NB4 (cell line): ENCODE results near the gene MRPL36.

Source experiments
- DNase-seq: peaks from one replicate; pipeline ENCODE4 v3.0.0; 2010; ENCODE audit warnings: low read depth
- H3K4me3 ChIP-seq: one replicate; pipeline ENCODE4 v1.5.1; 2011; ENCODE audit warnings: mild to moderate bottlenecking, low read depth, low read length, moderate library complexity
- MYC ChIP-seq: IDR thresholded peaks from 2 replicates; pipeline ENCODE4 v1.6.1; 2011; ENCODE audit warnings: low read depth, low read length
- POLR2A ChIP-seq: IDR thresholded peaks from 2 replicates; pipeline ENCODE4 v1.6.1; 2011; ENCODE audit warnings: mild to moderate bottlenecking; ENCODE audit not compliant: insufficient read length; ENCODE audit errors: extremely low read depth
- TF ChIP-seq, protein P1 (sequence below): IDR thresholded peaks from one replicate; pipeline ENCODE4 v1.5.1; 2012; ENCODE audit warnings: low read depth, low read length
- TF ChIP-seq, protein P2 (sequence below): IDR thresholded peaks from 2 replicates; pipeline ENCODE4 v1.6.1; 2011; ENCODE audit warnings: low read depth, low read length

MRPL36 gene

DNA sequence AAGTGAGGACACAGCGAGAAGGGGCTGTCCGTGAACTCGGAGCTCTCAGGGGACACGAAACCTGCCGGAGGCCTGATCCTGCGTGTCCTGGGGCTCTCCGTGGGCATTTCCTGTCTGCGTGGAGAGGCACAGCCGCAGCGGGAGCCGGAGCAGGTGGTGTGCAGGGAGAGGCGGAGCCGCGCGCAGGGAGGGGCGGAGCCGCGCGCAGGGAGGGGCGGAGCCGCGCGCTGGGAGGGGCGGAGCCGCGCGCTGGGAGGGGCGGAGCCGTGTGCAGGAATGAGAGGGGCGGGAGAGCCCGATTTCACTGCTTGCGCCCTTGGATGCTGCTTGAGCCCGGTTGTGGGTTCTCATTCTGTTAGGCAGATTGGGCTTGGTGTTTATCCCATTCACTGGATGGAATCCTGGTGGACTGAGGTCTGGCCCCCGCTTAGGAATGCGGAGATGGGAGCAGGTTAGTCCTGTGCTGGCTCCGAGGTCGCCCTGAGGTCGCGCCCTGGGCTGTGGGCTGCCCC is 28.3 kb upstream of the MRPL36 start:
- no peak for DNase-seq
- TF ChIP-seq, protein P1, sequence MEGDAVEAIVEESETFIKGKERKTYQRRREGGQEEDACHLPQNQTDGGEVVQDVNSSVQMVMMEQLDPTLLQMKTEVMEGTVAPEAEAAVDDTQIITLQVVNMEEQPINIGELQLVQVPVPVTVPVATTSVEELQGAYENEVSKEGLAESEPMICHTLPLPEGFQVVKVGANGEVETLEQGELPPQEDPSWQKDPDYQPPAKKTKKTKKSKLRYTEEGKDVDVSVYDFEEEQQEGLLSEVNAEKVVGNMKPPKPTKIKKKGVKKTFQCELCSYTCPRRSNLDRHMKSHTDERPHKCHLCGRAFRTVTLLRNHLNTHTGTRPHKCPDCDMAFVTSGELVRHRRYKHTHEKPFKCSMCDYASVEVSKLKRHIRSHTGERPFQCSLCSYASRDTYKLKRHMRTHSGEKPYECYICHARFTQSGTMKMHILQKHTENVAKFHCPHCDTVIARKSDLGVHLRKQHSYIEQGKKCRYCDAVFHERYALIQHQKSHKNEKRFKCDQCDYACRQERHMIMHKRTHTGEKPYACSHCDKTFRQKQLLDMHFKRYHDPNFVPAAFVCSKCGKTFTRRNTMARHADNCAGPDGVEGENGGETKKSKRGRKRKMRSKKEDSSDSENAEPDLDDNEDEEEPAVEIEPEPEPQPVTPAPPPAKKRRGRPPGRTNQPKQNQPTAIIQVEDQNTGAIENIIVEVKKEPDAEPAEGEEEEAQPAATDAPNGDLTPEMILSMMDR = no peak
- TF ChIP-seq MYC (no peak), POLR2A (no peak)
- TF ChIP-seq, protein P2, sequence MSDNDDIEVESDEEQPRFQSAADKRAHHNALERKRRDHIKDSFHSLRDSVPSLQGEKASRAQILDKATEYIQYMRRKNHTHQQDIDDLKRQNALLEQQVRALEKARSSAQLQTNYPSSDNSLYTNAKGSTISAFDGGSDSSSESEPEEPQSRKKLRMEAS = no peak
- H3K4me3 ChIP-seq = no peak overlapping the region

DNA sequence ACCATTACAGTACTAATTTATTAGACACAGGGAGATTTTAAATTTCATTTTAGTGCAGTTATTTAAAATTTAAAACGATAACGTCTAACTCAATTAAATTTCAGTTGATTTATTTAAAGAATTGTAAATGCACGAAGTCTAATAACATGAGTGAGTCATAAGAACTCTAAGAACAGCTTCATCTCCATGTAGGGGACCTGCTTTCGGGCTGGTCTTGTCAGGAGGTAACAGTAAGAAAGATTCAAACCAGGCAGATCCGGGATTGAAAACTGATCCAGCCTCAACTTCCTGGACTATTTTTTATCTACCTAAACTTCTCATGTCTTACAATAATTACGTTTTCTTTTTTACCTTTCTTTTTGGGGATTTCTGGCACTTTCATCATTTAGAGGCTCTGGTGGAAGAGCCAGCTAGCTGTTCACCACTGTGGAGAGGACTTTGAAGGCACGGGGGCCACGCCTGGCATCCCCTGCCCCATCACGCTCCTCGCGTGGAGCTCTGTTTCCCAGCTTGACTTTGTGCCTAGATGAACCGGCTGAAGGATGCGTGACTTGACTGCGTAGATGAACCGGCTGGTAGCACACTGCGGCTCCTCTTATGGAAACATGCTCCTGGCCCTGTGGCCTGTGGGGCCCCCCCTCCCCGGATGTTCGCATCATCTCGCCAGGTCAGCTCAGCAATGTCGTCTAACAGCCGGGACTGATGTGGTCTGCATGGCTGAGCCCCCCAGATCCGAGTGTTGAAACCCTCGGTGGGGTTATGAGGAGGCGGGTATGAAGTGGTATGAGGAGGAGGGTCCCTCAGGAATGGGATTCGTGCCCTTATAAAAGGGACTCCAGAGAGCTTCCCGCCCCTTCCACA is 27.6 kb upstream of the MRPL36 start:
- TF ChIP-seq, protein P2 = no peak
- TF ChIP-seq, protein P1 = no peak
- TF ChIP-seq POLR2A (no peak), MYC (no peak)
- H3K4me3 ChIP-seq = no peak overlapping the region
- no peak for DNase-seq

DNA sequence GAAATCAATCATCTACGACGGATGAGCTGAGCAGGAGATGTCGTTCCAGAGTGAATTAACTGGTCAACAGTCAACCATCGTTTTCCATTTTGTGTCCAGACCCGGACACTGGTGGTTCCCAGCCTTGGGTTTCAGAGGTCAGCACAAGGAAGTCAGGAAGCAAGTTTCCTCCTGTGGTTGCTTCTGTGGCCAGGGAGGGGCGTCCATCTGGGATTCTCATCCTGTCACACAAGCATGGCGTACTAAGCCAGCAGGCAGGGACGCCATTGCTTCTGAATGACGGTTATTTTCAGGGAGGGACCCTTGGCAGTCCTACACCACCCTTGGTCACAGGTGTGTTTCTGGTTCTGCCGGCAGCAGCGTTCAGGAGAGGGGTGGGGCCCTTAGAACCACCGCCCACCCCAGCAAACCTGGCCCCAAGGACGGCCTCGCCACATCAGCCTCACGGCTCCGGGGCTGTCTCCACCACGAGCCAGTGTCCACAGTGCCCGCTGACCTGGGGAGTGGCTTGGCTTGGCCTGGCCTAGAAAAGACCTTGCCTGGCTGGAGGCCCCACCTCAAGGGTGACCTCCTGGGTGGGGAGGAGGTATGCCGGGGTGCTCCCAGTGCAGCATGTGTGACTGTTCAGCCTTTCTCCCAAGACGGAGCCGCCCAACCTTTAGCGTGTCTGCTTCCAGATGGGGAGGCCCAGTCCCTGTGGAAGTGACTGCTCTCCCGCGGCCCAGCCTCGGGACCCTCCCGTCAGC is 26.8 kb upstream of the MRPL36 start:
- H3K4me3 ChIP-seq = no peak overlapping the region
- no peak for DNase-seq
- TF ChIP-seq MYC (no peak), POLR2A (no peak)
- TF ChIP-seq, protein P1 = no peak
- TF ChIP-seq, protein P2 = no peak

DNA sequence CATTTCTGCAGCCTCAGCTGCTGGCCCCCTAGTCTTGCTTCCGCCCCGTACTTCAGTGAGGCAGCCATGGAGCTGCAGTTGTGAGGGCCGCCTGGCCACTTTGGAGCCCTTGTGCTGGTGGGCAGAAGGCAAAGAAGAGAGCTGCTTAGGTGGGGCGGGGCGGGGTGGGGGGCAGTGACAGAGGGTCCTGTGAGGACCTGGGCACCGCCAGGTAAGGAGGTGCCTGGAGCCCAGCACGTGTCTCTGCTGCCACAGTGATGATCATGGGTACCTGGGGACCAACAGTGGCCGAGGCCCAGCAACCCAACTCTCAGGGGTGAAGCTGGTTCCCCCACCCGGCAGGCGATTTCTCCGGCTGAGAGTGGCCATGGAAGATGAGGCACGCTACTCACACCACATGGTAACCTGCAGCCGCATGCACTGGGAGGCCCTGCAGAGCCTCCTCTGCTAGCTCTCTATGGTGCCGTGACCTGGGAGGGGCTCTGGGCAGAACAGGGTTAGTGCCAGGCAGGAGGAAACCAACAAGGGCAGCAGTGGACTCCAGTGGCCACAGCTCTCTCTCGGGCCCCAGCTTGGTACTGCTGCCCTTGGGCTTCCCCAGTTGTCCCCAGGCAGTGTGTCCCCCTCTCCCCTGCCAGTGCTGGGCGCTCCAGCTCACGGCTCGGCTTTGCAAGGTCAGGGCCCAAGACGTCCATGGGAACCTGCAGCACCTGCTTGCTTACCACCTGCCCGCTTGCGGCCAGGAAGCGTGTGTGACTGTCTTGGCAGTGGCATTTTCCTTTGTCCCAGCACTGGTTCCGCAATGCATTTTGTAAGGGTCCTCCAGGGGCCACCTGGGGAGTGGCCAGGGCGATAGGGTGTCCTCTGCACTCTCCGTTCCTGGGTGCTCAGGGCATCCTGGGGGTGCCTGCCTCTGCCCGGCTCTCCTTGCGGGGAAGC is 25.5 kb upstream of the MRPL36 start:
- TF ChIP-seq MYC (no peak), POLR2A (no peak)
- TF ChIP-seq, protein P1 = no peak
- TF ChIP-seq, protein P2 = no peak
- H3K4me3 ChIP-seq = no peak overlapping the region
- no peak for DNase-seq
